DMS153 treated with DMSO at 0.1 percent for 48 hours (cell line): ENCODE measurements around the gene CCDC33.
"Not testable (repeated sequence)": the region's sequence is repeated elsewhere in the genome, so short reads cannot be mapped to it uniquely, and the experiment has no call there.

Experiments used
- DNase-seq: peaks from one replicate; lab custom pipeline; 2025; ENCODE audit not compliant: unreplicated experiment; lab: John Stamatoyannopoulos, UW

CCDC33 gene

DNA sequence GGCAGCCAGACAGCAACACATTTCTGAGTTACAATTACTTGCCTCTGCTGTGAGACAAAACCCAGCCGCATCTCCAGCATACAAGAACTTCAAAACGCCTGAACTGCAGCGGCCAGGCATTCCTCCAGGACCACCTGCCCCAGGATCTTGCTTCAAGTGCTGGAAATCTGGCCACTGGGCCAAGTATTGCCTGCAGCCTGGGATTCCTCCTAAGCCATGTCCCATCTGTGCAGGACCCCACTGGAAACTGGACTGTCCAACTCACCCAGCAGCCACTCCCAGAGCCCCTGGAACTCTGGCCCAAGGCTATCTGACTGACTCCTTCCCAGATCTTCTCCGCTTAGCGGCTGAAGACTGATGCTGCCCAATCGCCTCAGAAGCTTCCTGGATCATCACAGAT is 119.9 kb downstream of the CCDC33 start:
- not testable (repeated sequence) for DNase-seq

DNA sequence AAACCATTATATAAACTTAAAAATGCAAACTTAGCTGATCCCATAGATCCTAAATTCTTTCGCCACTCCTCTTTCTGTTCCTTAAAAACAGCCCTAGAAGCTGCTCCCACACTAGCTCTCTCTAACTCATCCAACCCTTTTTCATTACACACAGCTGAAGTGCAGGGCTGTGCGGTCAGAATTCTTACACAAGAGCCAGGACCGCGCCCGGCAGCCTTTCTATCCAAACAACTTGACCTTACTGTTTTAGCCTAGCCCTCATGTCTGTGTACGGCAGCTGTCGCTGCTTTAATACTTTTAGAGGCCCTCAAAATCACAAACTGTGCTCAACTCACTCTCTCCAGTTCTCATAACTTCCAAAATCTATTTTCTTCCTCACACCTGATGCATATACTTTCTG is 121.4 kb downstream of the CCDC33 start:
- DNase-seq, result not testable (repeated sequence)

DNA sequence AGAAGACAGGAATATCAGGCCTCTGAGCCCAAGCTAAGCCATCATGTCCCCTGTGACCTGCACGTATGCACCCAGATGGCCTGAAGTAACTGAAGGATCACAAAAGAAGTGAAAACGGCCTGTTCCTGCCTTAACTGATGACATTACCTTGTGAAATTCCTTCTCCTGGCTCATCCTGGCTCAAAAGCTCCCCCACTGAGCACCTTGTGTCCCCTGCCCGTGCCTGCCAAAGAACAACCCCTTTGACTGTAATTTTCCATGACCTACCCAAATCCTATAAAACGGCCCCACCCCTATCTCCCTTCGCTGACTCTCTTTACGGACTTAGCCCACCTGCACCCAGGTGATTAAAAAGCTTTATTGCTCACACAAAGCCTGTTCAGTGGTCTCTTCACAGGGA is 123.2 kb downstream of the CCDC33 start:
- not testable (repeated sequence) for DNase-seq

DNA sequence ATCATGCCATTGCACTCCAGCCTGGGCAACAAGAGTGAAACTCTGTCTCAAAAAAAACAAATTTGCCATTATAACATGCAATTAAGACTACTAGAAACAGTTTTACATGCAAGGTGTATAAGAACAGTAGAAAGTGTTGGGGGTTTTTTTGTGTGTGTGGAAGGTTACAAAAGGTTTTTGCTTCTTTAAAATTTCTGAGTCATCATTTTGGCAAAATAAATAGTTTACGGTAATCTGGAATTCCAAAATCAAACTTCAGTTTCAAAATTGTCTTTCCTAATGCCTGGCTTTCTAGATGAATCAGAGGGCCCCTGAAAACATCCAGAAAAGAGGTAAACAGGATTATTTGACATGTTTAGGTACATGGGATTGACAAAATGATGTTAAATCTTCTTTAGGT is 124.7 kb downstream of the CCDC33 start:
- not testable (repeated sequence) for DNase-seq

DNA sequence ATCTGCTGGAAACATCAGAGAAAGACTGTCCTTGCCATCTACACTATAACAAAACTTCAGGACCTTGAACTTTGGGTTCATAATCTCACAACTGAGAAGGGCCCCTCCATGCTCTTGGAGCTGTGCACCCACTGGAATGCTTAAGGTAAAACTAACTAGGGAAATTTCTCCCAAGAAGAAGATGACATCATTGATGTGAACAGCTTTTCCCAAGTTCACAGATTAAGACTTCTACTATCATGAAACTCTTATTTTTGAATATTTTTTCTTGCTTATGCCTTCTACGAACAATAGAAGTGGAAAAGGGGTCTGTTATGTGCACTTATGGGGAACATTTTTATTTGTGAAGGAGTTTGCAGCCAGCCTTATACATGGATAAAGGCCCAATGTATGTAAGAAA is 126.4 kb downstream of the CCDC33 start:
- no peak for DNase-seq

DNA sequence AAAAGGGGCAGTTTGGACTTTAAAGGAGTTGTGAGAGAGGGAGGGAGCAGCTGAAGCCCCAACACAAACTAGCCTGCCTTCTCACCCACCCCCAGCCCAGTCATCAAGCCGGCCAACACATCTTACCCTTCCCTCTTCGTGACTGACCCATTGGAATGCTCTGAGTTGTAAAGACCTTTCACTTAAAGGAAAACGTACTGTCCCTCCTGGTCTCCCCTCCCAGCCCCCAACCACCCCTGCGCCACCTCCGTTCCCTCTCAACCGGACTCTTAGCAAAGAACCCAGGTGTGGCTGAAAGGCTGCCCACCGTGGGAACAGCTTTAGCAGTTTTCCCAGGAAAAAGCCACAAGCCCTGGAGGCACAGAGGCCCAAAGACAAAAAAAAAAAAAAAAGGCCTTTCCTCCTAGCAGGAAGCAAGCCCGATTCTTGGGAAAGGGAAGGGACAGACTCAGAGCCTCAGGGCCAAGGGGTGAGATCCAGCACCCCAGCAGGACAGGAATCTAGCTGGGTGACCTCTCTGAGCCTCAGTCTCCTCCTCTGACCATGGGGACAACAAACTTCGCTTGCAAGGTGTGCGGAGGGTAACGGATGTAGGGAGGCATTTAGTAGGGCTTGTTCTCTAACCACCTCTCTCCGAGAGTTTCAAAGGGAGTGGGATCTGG is 128.9 kb downstream of the CCDC33 start:
- DNase-seq, result no peak

DNA sequence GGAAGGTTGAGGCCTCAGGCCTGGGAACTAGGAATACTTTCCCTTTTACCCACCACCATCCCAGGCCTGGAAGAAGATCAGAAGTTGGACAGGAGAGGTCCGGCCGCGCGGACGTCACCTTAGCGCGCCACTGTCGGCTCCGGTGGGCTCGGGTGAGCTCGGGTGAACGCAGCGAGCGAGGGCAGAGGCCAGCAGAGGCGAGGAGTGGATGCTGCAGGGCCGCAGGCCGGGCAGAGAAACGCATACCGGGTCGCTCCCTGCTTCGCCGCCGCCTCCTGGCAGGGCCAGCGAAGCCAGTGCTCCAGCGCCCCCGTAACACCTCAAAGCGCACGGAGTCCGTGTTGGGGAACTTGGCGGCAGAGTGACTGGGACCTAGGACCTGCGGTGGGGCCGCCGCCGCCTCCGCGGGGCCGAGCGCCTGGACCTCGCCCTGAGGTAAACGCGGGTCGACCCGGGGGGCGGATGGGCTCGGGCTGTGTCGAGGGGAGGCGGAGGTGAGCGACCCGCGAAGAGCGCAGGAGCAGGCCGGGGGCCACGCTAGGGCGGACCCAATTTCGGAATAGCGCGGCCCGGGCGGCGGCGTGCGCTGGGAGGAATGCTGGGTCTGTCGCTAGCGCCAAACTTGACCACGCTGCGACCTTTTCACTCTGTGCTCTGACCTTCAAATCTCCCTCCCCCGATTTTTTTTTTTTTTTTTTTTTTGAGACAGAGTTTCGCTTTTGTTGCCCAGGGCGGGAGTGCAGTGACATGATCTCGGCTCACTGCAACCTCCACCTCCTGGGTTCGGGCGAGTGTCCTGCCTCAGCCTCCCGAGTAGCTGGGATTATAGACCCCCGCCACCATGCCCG is 129.7 kb downstream of the CCDC33 start:
- no peak for DNase-seq

DNA sequence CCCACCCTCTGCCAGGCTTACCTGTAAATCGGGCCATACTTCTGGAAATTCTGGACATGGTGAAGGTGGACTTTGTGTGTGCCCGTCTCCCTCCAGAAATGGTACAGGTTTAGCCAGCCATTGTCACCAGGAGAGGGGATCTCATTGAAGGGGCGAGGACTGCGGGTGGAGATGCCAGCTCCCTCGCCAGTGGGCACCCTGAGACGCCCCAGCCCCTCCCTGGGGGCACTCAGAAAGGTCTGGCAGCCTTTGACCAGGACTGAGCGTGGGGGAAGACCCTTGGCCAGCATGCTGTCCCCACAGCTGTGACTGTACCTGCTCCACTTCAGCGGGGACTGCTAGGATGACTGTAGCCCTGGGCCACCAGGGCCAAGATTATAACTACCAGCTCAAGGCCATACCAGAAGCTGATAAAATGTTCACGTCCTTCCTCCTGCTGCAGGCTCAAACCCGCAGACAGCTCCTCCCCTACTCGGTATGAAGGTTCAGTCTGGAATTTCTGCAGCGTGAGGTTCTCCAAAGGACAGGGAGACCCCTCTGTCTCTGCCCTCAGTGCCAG is 131.2 kb downstream of the CCDC33 start, which contains the start of gene CYP11A1:
CYP11A1 (minus strand) TSS at position 351 of the 559 bp plus-strand sequence; CDS start at position 290, 61 bp downstream.
- DNase-seq, result no peak

DNA sequence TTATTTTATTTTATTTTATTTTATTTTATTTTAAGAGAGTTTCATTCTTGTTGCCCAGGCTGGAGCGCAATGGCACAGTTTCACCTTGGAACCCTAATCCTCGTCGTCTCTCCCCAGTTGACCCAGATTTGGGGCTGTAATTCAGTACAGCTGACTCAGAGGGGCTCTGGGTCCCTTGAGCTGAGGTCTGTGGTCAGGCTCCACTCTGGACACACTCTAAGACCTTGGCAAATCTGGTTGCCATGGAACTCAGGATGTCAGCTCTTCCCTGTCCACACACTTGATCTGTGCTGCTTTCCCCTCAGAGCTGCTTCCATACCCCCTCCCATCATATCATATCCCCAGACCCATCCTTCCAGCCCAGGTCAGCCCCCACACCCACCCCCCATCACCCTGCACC is 132.0 kb downstream of the CCDC33 start:
- DNase-seq, result no peak

DNA sequence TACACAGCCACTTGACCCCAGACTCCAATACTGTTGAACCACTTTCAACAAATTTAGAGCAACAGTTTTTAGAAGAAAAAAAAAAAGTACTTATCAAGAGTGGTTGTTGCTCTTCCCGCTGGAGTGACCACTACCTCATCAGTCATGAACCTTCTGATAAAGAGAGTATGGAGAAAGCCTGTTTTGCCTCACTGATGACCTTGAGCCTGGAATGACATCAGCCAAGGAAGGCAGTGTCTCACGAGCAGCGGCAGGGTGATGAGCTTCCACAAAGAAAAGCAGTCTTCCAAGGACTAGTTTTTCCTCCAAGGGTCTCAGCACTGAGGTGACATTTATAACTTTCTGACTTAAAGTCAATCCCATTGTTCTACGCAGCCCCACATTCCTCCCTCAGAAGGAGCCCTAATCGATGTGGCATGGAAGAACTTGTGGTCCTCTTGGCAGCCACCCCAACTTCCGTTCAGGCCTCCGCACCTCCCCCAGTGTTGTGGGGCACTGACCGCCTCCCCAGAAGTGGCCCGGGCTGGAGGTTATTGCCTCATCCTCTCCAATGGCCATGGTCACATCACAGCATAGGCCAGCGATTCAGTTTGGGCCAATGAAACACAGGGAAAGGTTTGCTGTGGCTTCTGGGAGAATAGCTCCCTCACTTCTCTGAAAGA is 133.1 kb downstream of the CCDC33 start:
- no peak for DNase-seq

DNA sequence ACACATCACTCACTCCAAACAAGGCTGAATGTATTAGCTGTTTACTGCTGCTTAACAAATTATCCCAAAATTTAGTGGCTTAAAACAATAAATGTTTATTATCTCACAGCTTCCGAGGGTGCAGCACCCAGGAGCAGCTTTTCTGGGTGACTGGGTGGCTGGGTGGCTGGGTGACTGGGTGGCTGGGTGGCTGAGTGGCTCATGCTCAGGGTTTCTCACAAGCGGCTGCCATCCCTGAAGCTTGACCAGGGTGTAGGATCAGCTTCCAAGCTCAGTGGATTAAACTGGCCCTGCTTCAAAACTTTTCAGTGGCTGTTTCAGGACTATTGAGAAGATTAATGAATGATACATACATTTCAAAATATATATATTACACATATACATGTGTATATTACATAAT is 133.6 kb downstream of the CCDC33 start:
- DNase-seq, result no peak

DNA sequence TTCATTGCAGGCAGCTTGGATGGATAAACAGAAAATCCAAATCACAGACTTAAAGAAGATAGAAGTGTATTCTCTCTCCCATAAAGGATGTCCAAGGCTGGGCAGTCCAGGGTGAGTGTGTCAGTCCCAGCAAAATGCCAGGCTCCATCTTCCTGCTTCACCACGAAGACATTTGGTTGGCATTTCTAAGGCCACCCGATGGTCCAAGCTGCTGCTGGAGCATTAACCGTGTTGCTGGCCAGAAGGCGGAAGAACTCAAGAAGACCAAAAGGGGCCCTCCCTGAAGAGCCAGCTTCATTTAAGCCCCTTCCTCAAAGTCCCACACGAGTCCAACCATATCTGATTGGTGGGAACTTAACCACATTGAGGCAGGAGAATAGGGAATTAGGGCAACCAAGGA is 134.3 kb downstream of the CCDC33 start:
- no peak for DNase-seq

DNA sequence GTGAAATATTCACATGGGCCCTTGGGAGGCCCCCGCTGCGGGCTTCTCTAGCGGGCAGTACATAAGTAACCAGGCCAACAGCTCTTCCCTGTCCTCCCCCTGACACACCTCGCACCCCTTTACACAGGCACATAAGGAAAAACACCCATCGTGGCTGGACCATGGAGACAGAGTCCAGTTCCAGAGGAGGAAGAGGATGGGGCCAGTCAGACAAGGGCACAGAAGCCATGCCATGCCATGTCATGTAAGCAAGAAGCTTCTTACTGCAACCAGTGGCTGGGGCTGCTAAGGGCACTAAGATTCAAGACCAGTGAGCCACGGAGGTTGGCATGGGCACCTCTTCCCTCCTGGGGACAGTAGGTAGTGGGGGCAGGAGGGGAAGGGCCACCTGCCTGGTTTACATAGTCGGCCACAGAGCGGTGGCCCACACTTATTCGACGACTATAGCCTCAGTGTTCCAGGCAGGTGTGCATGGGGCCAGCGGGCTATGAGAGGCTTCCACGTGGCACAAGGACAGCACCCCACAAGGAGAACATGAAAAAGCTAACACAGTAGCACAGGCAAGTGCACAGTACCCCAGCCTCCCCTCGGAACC is 137.0 kb downstream of the CCDC33 start:
- no peak for DNase-seq

DNA sequence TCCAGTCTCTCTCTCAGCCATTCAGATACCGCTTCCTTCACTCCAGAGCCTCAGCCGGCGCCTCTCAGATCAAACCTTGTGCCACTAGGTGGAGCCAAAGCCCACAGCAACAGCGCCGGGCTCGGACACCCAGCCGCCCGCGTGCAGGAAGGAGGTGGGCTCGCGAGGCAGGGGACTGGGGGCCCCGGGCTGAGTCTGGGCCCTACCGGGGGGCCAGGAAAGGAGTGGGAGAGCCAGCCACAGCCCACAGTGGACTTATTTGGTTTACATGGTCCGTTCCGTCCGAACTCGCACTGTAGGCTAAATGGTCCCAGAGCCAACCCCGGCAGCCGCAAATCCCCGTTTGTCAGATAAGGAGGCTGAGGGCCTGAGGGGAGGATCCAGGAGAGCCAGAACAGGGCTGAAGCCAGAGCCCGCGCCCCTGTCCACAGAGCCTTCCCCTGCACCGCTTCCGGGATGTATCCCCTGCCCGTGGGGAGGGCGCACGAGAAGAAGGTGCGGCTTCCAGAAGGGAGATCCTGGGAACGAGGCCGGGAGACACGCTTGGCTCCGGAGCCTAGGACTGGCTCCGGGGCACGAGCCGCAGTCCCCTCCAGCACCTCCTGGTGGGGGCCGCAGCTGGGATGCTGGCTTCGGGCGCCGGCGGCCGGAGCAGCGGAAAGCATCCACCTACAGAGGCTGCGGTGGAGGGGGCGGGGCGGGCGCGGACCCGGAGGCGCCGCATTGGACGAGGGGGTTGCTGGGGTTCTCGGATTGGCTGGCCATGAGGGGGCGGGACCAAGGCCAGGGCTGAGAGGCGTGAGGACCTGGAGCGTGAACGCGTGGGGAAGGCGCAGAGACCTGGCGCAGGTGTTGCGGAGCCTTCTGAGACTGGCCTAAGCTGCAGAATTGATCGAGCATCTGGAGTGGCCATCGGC is 137.9 kb downstream of the CCDC33 start:
- peak; percentile 43 for DNase-seq

DNA sequence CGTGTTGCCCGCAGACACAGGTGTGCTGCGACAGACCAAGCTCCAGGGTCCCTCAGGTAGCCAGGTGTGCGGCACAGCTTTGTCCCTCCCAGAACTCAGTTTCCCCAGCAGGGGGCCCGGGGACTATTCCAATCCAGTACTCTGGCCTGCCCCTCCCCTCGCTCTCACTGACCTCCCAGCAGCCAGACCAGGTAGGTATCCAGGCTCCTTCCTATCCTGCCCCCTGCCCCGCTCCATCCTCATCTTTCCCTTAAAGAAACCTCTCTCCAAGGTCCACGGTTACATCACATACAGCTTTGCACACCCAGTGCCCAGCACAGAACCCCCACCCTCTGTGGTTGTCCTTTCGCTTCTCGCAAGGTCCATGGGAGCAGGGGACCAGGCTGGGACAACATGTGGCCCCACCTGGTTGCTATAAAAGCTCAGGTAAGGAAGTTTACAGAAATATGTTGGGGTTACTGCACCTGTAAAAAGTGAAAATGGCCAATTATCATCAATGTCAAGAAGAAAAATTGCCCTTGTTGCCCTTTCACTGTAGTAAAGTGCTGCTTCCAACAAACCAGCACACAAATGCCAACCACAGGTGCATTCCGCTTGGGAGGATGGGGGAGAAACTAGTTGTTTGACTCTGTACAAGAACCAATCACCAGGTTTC is 138.6 kb downstream of the CCDC33 start:
- no peak for DNase-seq

DNA sequence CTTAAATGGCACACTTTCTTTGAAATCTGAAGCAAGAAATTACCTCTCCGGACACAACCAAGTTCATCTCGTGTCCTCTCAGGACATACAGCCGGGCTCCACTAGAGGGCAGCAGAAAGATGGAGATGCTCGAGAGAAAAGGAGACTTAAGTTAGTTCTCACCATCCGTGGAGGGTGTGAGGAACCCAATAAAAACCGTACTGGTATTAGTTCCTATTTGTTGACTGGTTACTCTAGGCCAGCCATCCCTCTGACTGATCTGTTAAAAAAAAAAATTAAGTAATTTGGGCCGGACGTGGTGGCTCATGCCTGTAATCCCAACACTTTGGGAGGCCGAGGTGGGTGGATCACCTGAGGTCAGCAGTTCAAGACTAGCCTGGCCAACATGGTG is 139.2 kb downstream of the CCDC33 start:
- peak; percentile 3 for DNase-seq

DNA sequence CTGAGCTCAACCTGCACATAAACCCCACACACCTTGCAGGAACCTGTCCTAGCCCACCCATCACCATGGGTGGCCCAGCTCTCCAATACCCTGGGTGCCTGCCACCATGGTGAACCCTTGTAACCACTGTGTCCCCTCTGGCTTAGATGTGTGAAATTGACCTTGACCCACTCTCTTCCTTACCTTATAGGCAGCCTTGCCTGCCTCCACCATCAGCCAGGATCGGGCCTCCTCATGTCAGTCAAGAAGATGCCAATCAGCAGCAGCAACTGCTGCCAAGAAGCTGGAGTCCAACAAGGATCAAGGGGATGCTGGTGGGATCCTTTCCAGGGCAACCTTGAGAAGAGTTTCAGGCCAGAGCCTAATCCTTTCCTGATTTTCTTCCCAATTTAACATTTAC is 140.1 kb downstream of the CCDC33 start:
- DNase-seq, result no peak

DNA sequence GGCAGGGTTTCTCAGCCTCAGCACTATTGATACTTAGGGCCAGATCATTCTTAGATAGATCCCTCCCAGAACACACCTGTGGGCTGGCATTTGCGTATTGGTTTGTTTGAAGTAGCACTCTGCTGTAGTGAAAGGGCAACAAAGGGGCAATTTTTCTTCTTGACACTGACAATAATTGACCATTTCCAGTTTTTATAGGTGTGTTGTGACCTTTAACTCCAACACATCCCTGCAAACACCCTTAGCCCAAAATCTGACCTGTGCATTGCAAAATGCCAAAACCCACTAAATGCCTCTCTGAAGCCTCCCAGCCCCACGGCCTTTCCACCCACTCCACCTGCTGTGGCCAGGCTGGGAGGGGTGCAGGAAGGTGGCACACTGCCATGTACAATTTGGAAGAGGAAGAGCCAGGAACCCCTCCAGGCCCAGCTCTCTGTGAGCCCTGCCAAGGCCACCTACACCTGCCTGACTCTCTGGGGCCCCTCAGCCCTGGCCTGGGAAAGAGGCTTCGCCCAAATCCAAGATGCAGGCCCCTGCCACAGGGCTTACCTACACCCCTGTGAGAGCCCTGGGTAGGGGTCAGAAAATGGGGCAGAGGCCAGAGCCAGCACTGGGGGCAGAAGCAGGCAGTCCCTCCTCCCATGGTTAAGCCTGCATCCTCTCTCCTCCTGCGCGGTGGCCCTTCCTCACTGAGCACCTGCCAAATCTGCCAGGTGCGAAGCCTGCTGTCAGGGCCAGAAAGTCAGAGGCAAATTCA is 140.9 kb downstream of the CCDC33 start:
- DNase-seq, result no peak
